ENCODE measurements around the gene TSPAN10. TPM values are rescaled to one million over a fixed set of nuclear protein-coding genes. Genes with fewer than 3 reads are reported as not detected.

The TSPAN10 gene
- total and polyA plus RNA-seq, 2 of the 13 experiments (the other 11 are each of a cell fraction or from before 2014, with no cell fraction given) = 0.54 to 0.75 TPM

GRCh38 chr17:81690066-81690465, 53.1 kb downstream of the TSPAN10 start:
- no TSS peak for BruUV-seq (replicated peaks)
- Histone ChIP-seq H4K20me1 (ENCODE audit: insufficient read depth, low read length) (no peaks in the 10 kb centered on the region), H2AFZ (ENCODE audit: low read length) (no peak overlapping the region), H3K4me2 (ENCODE audit: low read depth, low read length) (no peak overlapping the region), H3K27me3 (ENCODE audit: control insufficient read depth in 1 of 2, insufficient read depth in 2 of 2, low read length in 2 of 2) (no peaks in the 10 kb centered on the region; a peak in 1 of 5 replicates), H3K9ac (ENCODE audit: insufficient read depth, low read depth, low read length) (no peak overlapping the region), H3K4me3 (replicated peaks in 1 of 3; ENCODE audit: insufficient read depth in 1 of 3, low read depth in 2 of 3, low read length in 3 of 3) (no peak overlapping the region), H3K27ac (ENCODE audit: extremely low read length, insufficient read depth, low read length) (no peak overlapping the region), H3K4me1 (ENCODE audit: insufficient read depth, low read length) (peaks cover 9% of the 10 kb centered on the region), H3K9me3 (ENCODE audit: low read length) (no peaks in the 10 kb centered on the region), H3K36me3 (replicated peaks in 1 of 2; ENCODE audit: control insufficient read depth in 1 of 2, insufficient read depth in 2 of 2, low read length in 2 of 2) (peaks cover 71 to 93% of the 10 kb centered on the region in 2 experiments; a peak in 4 of 5 replicates), H3K79me2 (ENCODE audit: insufficient read depth, low read length) (peaks cover 10% of the 10 kb centered on the region)
- POLR2A ChIA-PET = no interaction called here
- CTCF ChIA-PET (ENCODE audit: low intra/inter-chr PET ratio, low total read pairs) = no interaction called here
- TF ChIP-seq ZNF253 (CRISPR knock-in tag; IDR thresholded peaks at IDR 0.05; ENCODE audit: borderline replicate concordance) = no peak
- TF ChIP-seq RBFOX2 (IDR thresholded peaks at IDR 0.05; ENCODE audit: low read depth, low read length) = peak; percentile 12; the same call in 1 of the 2 replicates
- FAIRE-seq (no peak), ATAC-seq (no peak), DNase-seq (ENCODE audit: low spot score) (no peak)
- in situ Hi-C loops (cut with HindIII; ENCODE audit: extremely low pct_ligation_motif_present, low pct_unique_long_range_greater_than_20kb) = no loop called here
- WGBS (ENCODE audit: low lambda C conversion rate) = 97% methylated on average over 18 of the region's 18 CpGs
- intact Hi-C loops (cut with micrococcal nuclease; ENCODE audit: unreplicated experiment) = no loop called here

GRCh38 chr17:81690549-81690948, 53.6 kb downstream of the TSPAN10 start:
- POLR2A ChIA-PET = no interaction called here
- no peak overlapping the region for H3K9ac ChIP-seq (ENCODE audit: insufficient read depth, low read depth, low read length)
- H3K36me3 ChIP-seq (replicated peaks in 1 of 2; ENCODE audit: control insufficient read depth in 1 of 2, insufficient read depth in 2 of 2, low read length in 2 of 2) = peaks cover 75 to 97% of the 10 kb centered on the region in 2 experiments
- no peak overlapping the region for H3K27ac ChIP-seq (ENCODE audit: extremely low read length, insufficient read depth, low read length)
- intact Hi-C loops (cut with micrococcal nuclease; ENCODE audit: unreplicated experiment) (no loop called here), in situ Hi-C loops (cut with HindIII; ENCODE audit: extremely low pct_ligation_motif_present, low pct_unique_long_range_greater_than_20kb) (no loop called here)
- peaks cover 4% of the 10 kb centered on the region for H3K4me1 ChIP-seq (ENCODE audit: insufficient read depth, low read length)
- H4K20me1 ChIP-seq (ENCODE audit: insufficient read depth, low read length) = no peaks in the 10 kb centered on the region
- no peaks in the 10 kb centered on the region; a peak in 1 of 5 replicates for H3K27me3 ChIP-seq (ENCODE audit: control insufficient read depth in 1 of 2, insufficient read depth in 2 of 2, low read length in 2 of 2)
- H3K4me2 ChIP-seq (ENCODE audit: low read depth, low read length) = no peak overlapping the region
- WGBS (ENCODE audit: low lambda C conversion rate) = 96% methylated on average over 17 of the region's 17 CpGs
- H3K79me2 ChIP-seq (ENCODE audit: insufficient read depth, low read length) = peaks cover 5% of the 10 kb centered on the region
- ATAC-seq (no peak), FAIRE-seq (no peak), DNase-seq (ENCODE audit: low spot score) (no peak)
- no peak overlapping the region for H3K4me3 ChIP-seq (replicated peaks in 1 of 3; ENCODE audit: insufficient read depth in 1 of 3, low read depth in 2 of 3, low read length in 3 of 3)
- H2AFZ ChIP-seq (ENCODE audit: low read length) = no peak overlapping the region
- TF ChIP-seq KDM3A (CRISPR knock-in tag; IDR thresholded peaks at IDR 0.05; ENCODE audit: low read depth) = no peak
- TF ChIP-seq RBFOX2 (IDR thresholded peaks at IDR 0.05; ENCODE audit: low read depth, low read length) = peak; percentile 14; the same call in 1 of the 2 replicates
- CTCF ChIA-PET (ENCODE audit: low intra/inter-chr PET ratio, low total read pairs) = no interaction called here
- no TSS peak for BruUV-seq (replicated peaks)
- H3K9me3 ChIP-seq (ENCODE audit: low read length) = no peaks in the 10 kb centered on the region

All from HepG2 (cell line).